ENCODE results near the gene RASA3.
"Not testable (repeated sequence)": the region's sequence is repeated elsewhere in the genome, so short reads cannot be mapped to it uniquely, and the experiment has no call there.

RASA3 gene

DNA sequence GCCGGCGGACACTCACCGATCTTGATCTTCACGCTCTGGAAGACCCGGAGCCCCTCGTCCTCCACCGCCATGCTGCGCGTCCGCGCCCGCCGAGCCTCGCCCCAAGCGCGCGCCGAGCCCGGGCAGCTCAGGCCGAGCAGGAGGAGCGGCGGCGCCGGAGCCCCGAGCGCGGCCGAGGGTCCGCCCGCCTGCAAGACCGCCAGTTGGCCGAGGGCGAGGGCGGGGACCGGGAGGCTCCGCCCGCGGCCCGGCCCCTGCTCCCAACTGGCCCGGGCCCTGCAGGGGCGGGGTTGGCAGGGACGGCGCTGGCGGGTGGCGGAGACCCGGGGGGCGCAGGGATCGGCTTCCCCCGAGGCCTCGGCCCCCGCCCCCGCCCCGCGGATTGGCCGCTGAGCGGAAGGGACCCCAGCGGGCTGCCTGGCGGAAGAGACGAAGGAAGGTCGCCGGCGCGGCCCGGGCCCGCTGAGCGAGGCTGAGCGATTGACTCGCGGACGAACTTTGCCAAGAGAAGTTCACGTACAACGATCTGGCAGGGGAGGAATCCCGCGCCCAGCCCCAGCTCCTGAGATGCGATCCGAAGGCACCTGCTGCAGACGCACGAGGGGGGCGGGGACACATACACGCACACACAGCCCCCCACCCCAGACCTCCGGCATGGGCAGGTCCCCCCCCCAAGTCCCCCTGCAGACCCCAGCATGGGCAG, at the start of gene RASA3:
Gene RASA3 (minus strand): TSS at position 205 of the 703 bp plus-strand sequence. CDS start 134 bp downstream, at position 71.
- peak; percentile 72 for DNase-seq (ENCODE audit: low read depth)
- peak within 1 kb of the TSS; percentile 50 for H3K4me3 ChIP-seq (ENCODE audit: low read length)

GRCh38 chr13:114179087-114179658, 46.8 kb upstream of the RASA3 start, which contains the start of gene CFAP97D2:
TSS of gene CFAP97D2 (plus strand) at chr13:114179257. CDS start at chr13:114179331, 74 bp downstream.
- TF ChIP-seq CTCF (IDR thresholded peaks at IDR 0.05; ENCODE audit: insufficient read depth, low read depth, low read length, missing control alignments), result no peak
- no peak within 1 kb of the TSS for H3K4me3 ChIP-seq (ENCODE audit: low read length)

More for the DNA sequence above, at the start of gene RASA3:
- no peak for TF ChIP-seq CTCF (IDR thresholded peaks at IDR 0.05; ENCODE audit: insufficient read depth, low read depth, low read length, missing control alignments)

GRCh38 chr13:114177245-114178010, 45.0 kb upstream of the RASA3 start:
- no peak for DNase-seq (ENCODE audit: low read depth)
- no peak overlapping the region for H3K4me3 ChIP-seq (ENCODE audit: low read length)
- no peak for TF ChIP-seq CTCF (IDR thresholded peaks at IDR 0.05; ENCODE audit: insufficient read depth, low read depth, low read length, missing control alignments)

More at GRCh38 chr13:114179087-114179658, 46.8 kb upstream of the RASA3 start, which contains the start of gene CFAP97D2:
- DNase-seq (ENCODE audit: low read depth), result no peak

GRCh38 chr13:114176359-114176902, 44.0 kb upstream of the RASA3 start:
- not testable (repeated sequence) for DNase-seq (ENCODE audit: low read depth); H3K4me3 ChIP-seq (ENCODE audit: low read length)

DNA sequence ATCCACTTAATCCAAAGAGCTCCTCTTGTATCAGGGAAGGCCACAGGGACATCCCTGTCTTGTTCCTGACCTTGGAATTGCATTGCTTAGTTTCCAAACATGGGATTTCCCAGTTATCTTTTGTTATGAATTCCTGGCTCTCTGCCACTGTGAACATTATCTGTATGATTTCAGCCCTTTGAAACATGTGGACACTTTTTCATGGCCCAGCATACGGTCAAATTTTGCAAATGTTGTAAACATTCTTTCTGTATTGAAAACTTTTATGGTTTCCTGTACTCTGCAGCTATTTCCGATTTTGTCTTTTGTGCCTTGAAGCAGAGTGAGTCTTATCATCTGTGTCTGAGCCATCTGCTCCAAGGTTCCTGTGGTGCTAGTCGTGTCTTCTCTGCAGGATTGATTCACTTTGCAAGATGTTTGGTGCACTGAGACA, 42.1 kb upstream of the RASA3 start:
- no peak for TF ChIP-seq CTCF (IDR thresholded peaks at IDR 0.05; ENCODE audit: insufficient read depth, low read depth, low read length, missing control alignments)
- H3K4me3 ChIP-seq (ENCODE audit: low read length), result no peak overlapping the region
- DNase-seq (ENCODE audit: low read depth), result no peak

- no peak overlapping the region for H3K4me3 ChIP-seq (ENCODE audit: low read length)
- peak; percentile 24 for DNase-seq (ENCODE audit: low read depth)
- TF ChIP-seq CTCF (IDR thresholded peaks at IDR 0.05; ENCODE audit: insufficient read depth, low read depth, low read length, missing control alignments), result no peak
Observed at GRCh38 chr13:114173745-114174144, 41.3 kb upstream of the RASA3 start.

DNA sequence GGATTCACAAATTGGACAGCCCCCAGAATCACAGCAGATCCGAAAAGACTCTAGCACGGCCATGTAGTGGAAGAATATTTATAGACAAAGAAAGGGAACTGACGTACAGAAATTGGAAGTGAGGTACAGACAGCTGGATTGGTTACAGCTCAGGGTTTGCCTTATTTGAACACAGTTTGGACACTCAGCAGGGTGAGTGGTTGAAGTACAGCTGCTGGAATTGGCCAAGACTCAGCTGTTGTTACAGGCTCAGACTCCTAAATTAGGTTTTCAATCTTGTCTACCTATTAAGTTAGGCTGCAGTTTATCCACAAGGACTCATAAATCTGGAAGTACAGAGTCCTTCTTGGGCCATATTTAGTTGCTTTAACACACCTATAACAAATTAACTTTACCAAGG, 40.8 kb upstream of the RASA3 start:
- no peak for TF ChIP-seq CTCF (IDR thresholded peaks at IDR 0.05; ENCODE audit: insufficient read depth, low read depth, low read length, missing control alignments)
- DNase-seq (ENCODE audit: low read depth), result no peak
- H3K4me3 ChIP-seq (ENCODE audit: low read length), result no peak overlapping the region

Measured in epithelial cell of esophagus (primary cell).